Measurements from ENCODE around the gene COL15A1.
A peak's percentile ranks its signal among the peaks of the same experiment; 100 is the strongest.
"Not testable (repeated sequence)": the region's sequence is repeated elsewhere in the genome, so short reads cannot be mapped to it uniquely, and the experiment has no call there.

COL15A1 gene

GRCh38 chr9:99092643-99093491 is 149.2 kb downstream of the COL15A1 start:
- no peak for DNase-seq

GRCh38 chr9:99093492-99093791 is 149.7 kb downstream of the COL15A1 start:
- no peak for DNase-seq

GRCh38 chr9:99095565-99095964 is 151.9 kb downstream of the COL15A1 start:
- DNase-seq: no peak

- DNase-seq: no peak
Observed at GRCh38 chr9:99096409-99096808, 152.7 kb downstream of the COL15A1 start.

- DNase-seq: not testable (repeated sequence)
Observed at GRCh38 chr9:99099806-99100585, 156.3 kb downstream of the COL15A1 start.

- no peak for DNase-seq
Observed at GRCh38 chr9:99101271-99101670, 157.6 kb downstream of the COL15A1 start.

- DNase-seq: no peak
Observed at GRCh38 chr9:99101812-99102211, 158.1 kb downstream of the COL15A1 start.

- DNase-seq: no peak
Observed at GRCh38 chr9:99103054-99103895, 159.6 kb downstream of the COL15A1 start.

GRCh38 chr9:99103901-99104458 is 160.3 kb downstream of the COL15A1 start:
- no peak for DNase-seq

GRCh38 chr9:99104459-99105151 is 160.9 kb downstream of the COL15A1 start, which contains the start of gene TGFBR1:
Gene TGFBR1 (plus strand): TSS chr9:99105113. CDS start chr9:99105206, 93 bp downstream.
- DNase-seq: peak; percentile 85

- no peak for DNase-seq
Observed at GRCh38 chr9:99105152-99106043, 161.7 kb downstream of the COL15A1 start.

GRCh38 chr9:99106044-99106375 is 162.3 kb downstream of the COL15A1 start:
- DNase-seq: no peak

GRCh38 chr9:99107421-99107820 is 163.7 kb downstream of the COL15A1 start:
- no peak for DNase-seq

GRCh38 chr9:99108131-99108530 is 164.4 kb downstream of the COL15A1 start:
- no peak for DNase-seq

- no peak for DNase-seq
Observed at GRCh38 chr9:99109522-99109921, 165.8 kb downstream of the COL15A1 start.

- DNase-seq: peak; percentile 31
Observed at GRCh38 chr9:99112750-99113413, 169.2 kb downstream of the COL15A1 start.

GRCh38 chr9:99113414-99114048 is 169.8 kb downstream of the COL15A1 start:
- no peak for DNase-seq

GRCh38 chr9:99114049-99114440 is 170.3 kb downstream of the COL15A1 start:
- DNase-seq: no peak

GRCh38 chr9:99114846-99115500 is 171.3 kb downstream of the COL15A1 start:
- no peak for DNase-seq

GRCh38 chr9:99116003-99116411 is 172.3 kb downstream of the COL15A1 start:
- no peak for DNase-seq
